ENCODE measurements around the gene PPIA.

Gene PPIA

GRCh38 chr7:44796504-44797328 is at the start of gene PPIA:
Gene PPIA, plus strand, starts transcription at chr7:44796681. Its CDS starts 44 bp downstream, at chr7:44796725.
- peak; percentile 96 to 99 (median 97) for DNase-seq (ENCODE audit: low read depth in 4 of 4, low spot score in 1 of 4)

- peak; percentile 82 to 94 (median 88) for DNase-seq (ENCODE audit: low read depth in 4 of 4, low spot score in 1 of 4)
Measured at GRCh38 chr7:44748045-44748947, 48.2 kb upstream of the PPIA start, which contains the start of gene ZMIZ2. Gene ZMIZ2, plus strand, starts transcription at chr7:44748847. Its CDS starts 7,403 bp downstream, at chr7:44756250.

- no peak for DNase-seq (ENCODE audit: low read depth in 4 of 4, low spot score in 1 of 4)
Measured at GRCh38 chr7:44748948-44749731, 47.3 kb upstream of the PPIA start.

- DNase-seq (ENCODE audit: low read depth in 4 of 4, low spot score in 1 of 4) = no peak
Measured at GRCh38 chr7:44749992-44750391, 46.5 kb upstream of the PPIA start.

GRCh38 chr7:44750424-44750823 is 46.1 kb upstream of the PPIA start:
- DNase-seq (ENCODE audit: low read depth in 4 of 4, low spot score in 1 of 4) = no peak

- DNase-seq (ENCODE audit: low read depth in 4 of 4, low spot score in 1 of 4) = peak in 2 of 4 experiments; percentile 32 to 37
Measured at GRCh38 chr7:44750921-44751571, 45.4 kb upstream of the PPIA start.

GRCh38 chr7:44752822-44753221 is 43.7 kb upstream of the PPIA start:
- DNase-seq (ENCODE audit: low read depth in 4 of 4, low spot score in 1 of 4) = no peak

- no peak for DNase-seq (ENCODE audit: low read depth in 4 of 4, low spot score in 1 of 4)
Measured at GRCh38 chr7:44754802-44755697, 41.4 kb upstream of the PPIA start.

GRCh38 chr7:44755698-44756627 is 40.5 kb upstream of the PPIA start:
- no peak for DNase-seq (ENCODE audit: low read depth in 4 of 4, low spot score in 1 of 4)

GRCh38 chr7:44756904-44757303 is 39.6 kb upstream of the PPIA start:
- no peak for DNase-seq (ENCODE audit: low read depth in 4 of 4, low spot score in 1 of 4)

GRCh38 chr7:44757311-44757710 is 39.2 kb upstream of the PPIA start:
- no peak for DNase-seq (ENCODE audit: low read depth in 4 of 4, low spot score in 1 of 4)

GRCh38 chr7:44757739-44758138 is 38.7 kb upstream of the PPIA start:
- DNase-seq (ENCODE audit: low read depth in 4 of 4, low spot score in 1 of 4) = no peak

GRCh38 chr7:44759246-44759645 is 37.2 kb upstream of the PPIA start:
- no peak for DNase-seq (ENCODE audit: low read depth in 4 of 4, low spot score in 1 of 4)

- DNase-seq (ENCODE audit: low read depth in 4 of 4, low spot score in 1 of 4) = no peak
Measured at GRCh38 chr7:44760034-44760580, 36.4 kb upstream of the PPIA start.

GRCh38 chr7:44761207-44762161 is 35.0 kb upstream of the PPIA start:
- no peak for DNase-seq (ENCODE audit: low read depth in 4 of 4, low spot score in 1 of 4)

- DNase-seq (ENCODE audit: low read depth in 4 of 4, low spot score in 1 of 4) = no peak
Measured at GRCh38 chr7:44762300-44762699, 34.2 kb upstream of the PPIA start.

Data from stimulated activated CD4-positive, alpha-beta T cell treated with anti-CD3 and anti-CD28 coated beads, Interleukin-1b, Interleukin-23, amount 100 ng/mL, for 24 hours (primary cell).